ENCODE measurements around the gene GRWD1. TPM values are rescaled to one million over a fixed set of nuclear protein-coding genes. Genes with fewer than 3 reads are reported as not detected.

The GRWD1 gene
- 10 to 100 TPM; 10.8 to 19.8 TPM for total RNA-seq

DNA sequence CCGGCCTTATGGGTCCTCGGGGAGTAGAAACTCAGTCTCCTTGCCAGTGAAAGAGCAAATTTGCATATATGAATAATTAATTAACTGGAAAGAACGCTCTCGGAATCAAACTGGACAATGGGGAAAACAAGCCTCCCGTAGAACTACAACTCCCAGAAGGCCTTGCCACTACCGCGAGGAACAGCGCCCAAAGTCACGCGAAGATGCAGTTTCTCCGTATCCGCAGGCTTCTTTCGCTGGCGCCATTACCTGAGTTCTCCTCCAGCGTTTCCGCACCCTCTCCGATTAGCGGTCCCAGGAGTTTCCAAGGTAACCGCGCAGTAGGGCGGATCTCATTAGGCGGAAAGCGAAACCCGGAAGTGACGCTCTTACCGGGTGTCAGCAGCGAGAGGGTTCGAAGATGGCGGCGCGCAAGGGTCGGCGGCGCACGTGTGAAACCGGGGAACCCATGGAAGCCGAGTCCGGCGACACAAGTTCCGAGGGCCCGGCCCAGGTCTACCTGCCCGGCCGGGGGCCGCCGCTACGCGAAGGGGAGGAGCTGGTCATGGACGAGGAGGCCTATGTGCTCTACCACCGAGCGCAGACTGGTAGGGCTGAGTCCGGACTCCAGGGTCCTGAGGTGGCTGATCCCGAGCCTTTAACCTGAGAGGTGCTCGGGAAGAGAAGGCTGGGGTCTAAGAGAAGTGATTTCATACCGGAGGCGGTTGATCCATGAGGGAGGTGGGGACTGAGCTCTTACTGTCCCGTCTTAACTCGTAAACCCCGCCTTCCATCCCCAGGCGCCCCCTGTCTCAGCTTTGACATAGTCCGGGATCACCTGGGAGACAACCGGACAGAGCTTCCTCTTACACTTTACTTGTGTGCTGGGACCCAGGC lies at the start of gene GRWD1:
TSS of gene GRWD1 (plus strand) at position 378 of the 876 bp plus-strand sequence. CDS start at position 401, 23 bp downstream.
- Histone ChIP-seq H3K4me1 (peaks cover 0 to 27% of the 10 kb centered on the region in 2 donors), H3K4me3 (peak within 1 kb of the TSS; percentile 95 to 97), H3K36me3 (peaks cover 32% of the 10 kb centered on the region), H3K9me3 (no peaks in the 10 kb centered on the region), H3K27ac (peak within 1 kb of the TSS; percentile 87 to 90), H3K27me3 (peaks cover 0 to 4% of the 10 kb centered on the region in 2 donors)
- DNase-seq (ENCODE audit: low spot score) = peak; percentile 93
- no peak for TF ChIP-seq CTCF (IDR thresholded peaks at IDR 0.05)

- no peaks in the 10 kb centered on the region for H3K36me3 ChIP-seq
- H3K9me3 ChIP-seq = no peaks in the 10 kb centered on the region
- no peak overlapping the region for H3K4me3 ChIP-seq
- peaks cover 0 to 28% of the 10 kb centered on the region in 2 donors for H3K4me1 ChIP-seq
- H3K27me3 ChIP-seq = peaks cover 29 to 43% of the 10 kb centered on the region in 2 donors
- no peak for TF ChIP-seq CTCF (IDR thresholded peaks at IDR 0.05)
- no peak overlapping the region for H3K27ac ChIP-seq
- DNase-seq (ENCODE audit: low spot score) = no peak
Measured at GRCh38 chr19:48396016-48396823, 49.6 kb upstream of the GRWD1 start.

- Histone ChIP-seq H3K9me3 (no peaks in the 10 kb centered on the region), H3K27ac (no peak overlapping the region), H3K27me3 (peaks cover 29 to 43% of the 10 kb centered on the region in 2 donors), H3K4me1 (peaks cover 0 to 28% of the 10 kb centered on the region in 2 donors), H3K4me3 (no peak overlapping the region), H3K36me3 (no peaks in the 10 kb centered on the region)
- TF ChIP-seq CTCF (IDR thresholded peaks at IDR 0.05) = no peak
- no peak for DNase-seq (ENCODE audit: low spot score)
Measured at GRCh38 chr19:48396824-48397176, 49.0 kb upstream of the GRWD1 start.

DNA sequence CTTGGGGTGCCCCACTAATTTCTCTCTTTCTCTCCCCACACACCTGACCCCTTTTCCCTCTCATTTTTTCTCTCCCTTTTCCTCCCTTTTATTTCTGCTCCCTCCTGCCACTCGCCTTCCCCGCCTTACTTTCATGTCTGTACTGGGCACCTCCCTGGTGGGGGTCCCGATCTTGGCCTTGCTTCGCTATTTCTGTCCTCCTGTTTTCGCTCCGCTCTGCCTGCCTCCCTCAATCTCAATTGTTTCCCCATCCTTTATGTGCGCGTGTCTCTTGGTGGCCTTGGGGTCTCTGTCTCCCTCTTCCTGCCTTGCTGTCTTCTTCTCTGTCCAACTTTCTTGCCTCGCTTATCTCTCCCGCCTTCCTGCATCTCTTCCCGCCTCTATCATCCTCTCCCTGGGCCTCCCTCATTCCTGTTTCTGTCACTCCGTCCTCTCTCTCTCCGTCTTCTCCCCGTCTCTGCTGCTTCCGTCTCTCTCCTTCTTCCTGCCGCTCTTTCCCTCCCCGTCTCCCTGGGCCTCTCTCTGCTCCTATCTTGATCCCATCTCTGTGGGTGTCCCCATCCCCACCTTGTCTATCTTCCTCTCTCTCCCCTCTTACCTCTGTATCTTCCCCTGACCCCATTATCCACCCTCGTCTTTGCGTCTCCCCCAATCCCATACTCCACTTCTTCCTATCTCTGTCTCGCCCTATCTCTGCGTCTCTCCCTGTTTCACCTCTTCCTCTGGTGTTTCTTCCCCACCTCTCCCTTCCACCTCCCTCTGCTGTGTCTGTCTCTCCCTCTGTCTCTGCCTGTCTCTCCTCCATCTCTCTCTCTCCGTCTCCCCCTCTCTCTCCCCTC lies 48.3 kb upstream of the GRWD1 start:
- Histone ChIP-seq H3K4me3 (peak overlapping the region; percentile 23 to 45), H3K4me1 (peaks cover 0 to 28% of the 10 kb centered on the region in 2 donors), H3K27me3 (peaks cover 29 to 43% of the 10 kb centered on the region in 2 donors), H3K9me3 (no peaks in the 10 kb centered on the region), H3K36me3 (no peaks in the 10 kb centered on the region), H3K27ac (peak overlapping the region in 1 of 2 donors; percentile 23)
- DNase-seq (ENCODE audit: low spot score) = no peak
- no peak for TF ChIP-seq CTCF (IDR thresholded peaks at IDR 0.05)

- no peak for DNase-seq (ENCODE audit: low spot score)
- Histone ChIP-seq H3K27ac (peak overlapping the region in 1 of 2 donors; percentile 23), H3K27me3 (peaks cover 29 to 43% of the 10 kb centered on the region in 2 donors), H3K4me1 (peaks cover 0 to 28% of the 10 kb centered on the region in 2 donors), H3K9me3 (no peaks in the 10 kb centered on the region), H3K4me3 (peak overlapping the region; percentile 23 to 45), H3K36me3 (no peaks in the 10 kb centered on the region)
- TF ChIP-seq CTCF (IDR thresholded peaks at IDR 0.05) = no peak
Measured at GRCh38 chr19:48398102-48398374, 47.7 kb upstream of the GRWD1 start.

Data from right atrium auricular region (tissue), 2 donors.